Non-pigmented ciliary epithelial cell (primary cell): ENCODE measurements around the gene BLVRB.
A peak's percentile ranks its signal among the peaks of the same experiment; 100 is the strongest.
"Not testable (repeated sequence)": the region's sequence is repeated elsewhere in the genome, so short reads cannot be mapped to it uniquely, and the experiment has no call there.

Experiments used
- DNase-seq: peaks from one replicate; pipeline ENCODE4 v3.0.0-alpha.2; 2010; ENCODE audit warnings: low read depth

Gene BLVRB

DNA sequence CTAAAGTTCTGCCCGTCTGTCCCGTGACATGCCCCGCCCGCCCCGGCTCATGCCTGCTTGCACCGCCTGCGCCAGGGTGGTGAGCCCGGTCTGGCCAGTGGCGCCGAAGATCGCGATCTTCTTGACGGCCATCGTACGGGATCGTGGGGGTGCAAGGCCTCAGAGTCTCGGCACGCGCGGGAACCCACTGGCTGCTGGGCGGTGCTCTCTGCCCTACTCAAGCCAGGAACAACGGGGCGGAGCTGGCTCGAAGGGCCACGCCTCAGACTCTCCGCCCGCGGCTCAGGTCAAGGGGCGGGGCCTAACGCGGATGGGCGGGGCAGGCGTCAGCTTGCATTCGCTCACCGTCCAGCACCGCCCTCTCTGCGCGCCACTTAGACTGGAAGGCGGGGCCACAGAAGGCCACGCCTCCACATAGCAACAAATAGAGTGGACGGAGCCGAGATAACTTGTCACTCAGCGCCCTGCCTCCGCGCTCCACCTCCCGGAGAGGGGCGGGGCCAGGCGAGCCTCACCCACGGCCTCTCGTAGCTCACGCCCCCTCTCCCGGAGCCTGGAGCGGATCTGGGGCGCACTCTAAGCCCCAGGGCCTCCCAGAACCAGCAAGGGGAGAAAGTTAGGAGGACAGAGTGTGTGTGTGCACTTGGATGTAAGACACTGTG, at the start of gene BLVRB:
TSS of gene BLVRB (minus strand) at position 189 of the 662 bp plus-strand sequence. CDS start at position 132, 57 bp downstream.
- peak; percentile 96 for DNase-seq

DNA sequence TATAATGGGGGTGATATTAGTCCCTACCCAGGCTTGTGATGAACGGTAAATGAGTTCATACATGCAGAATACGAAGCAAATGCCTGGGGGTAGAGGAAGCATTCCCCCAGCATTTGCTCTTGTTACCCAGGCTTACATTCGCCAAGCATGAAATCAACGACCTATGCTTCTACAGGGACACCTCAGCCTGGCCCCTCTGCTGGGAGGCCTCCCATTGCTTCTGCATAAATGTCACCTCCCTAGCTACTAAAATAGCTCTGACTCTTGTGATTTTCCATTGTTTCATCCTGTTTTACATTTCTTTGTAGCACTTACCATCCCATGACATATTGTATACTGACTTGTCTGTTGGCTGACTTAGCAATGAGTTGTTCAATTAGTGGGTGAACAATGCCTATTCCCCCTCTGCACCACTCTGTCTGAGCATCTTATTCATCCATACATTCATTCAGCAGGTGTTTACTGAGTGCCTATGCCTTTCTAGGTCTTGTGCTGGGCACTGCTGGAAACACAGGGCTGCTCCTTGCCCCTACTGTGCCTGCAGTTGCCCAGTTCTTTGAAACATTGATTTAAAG, 48.3 kb upstream of the BLVRB start:
- no peak for DNase-seq

DNA sequence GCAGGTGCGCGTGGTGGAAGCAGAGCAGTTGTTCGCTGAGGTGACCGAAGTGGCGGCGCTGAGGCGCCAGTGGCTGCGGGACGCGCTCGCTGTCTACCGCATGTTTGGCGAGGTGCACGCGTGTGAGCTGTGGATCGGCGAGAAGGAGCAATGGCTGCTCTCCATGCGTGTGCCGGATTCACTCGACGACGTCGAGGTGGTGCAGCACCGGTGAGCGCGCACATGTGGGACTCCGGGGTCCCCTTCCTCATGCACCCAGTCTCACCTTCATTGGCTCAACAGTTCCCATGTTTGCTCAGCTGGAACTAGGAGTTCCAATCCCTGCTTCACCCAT, 47.8 kb upstream of the BLVRB start:
- DNase-seq, result no peak

DNA sequence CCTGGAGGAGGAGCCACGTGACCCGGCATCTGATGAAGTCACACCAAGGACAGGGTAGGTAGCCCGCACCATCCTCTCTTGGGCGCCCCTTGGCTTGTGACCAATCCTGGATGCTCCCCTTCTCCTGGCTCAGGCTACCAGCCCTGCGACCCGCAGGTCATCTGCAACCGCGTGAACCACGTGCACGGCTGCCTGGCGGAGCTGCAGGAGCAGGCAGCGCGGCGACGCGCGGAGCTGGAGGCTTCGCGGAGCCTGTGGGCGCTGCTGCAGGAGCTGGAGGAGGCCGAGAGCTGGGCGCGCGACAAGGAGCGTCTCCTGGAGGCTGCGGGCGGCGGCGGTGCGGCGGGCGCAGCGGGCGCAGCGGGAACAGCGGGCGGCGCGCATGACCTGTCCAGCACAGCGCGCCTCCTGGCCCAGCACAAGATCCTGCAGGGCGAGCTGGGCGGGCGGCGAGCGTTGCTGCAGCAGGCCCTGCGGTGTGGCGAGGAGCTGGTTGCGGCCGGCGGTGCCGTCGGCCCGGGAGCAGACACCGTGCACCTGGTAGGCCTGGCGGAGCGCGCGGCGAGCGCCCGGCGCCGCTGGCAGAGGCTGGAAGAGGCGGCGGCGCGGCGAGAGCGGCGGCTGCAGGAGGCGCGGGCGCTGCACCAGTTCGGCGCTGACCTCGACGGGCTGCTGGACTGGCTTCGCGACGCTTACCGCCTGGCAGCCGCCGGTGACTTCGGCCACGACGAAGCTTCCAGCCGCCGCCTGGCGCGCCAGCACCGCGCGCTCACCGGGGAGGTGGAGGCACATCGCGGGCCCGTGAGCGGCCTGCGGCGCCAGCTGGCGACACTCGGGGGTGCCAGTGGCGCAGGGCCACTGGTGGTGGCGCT, 47.2 kb upstream of the BLVRB start:
- no peak for DNase-seq

DNA sequence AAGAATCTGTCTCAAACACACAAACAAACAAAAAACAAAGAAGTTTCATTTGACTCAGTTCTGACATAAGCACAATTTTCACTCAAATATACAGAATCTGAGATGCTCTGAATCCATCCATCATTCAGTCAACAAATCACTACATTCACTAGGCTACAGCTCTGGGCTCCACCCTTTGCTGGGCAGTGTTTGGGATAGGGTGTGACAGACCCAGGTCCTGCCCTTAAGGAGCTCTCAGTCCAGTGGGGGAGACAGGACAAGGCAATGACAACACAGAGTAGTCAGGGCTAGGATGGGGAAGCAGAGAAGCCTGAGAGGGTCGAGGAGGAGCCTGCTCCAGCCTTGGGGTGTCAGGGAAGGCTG, 46.5 kb upstream of the BLVRB start:
- no peak for DNase-seq

DNA sequence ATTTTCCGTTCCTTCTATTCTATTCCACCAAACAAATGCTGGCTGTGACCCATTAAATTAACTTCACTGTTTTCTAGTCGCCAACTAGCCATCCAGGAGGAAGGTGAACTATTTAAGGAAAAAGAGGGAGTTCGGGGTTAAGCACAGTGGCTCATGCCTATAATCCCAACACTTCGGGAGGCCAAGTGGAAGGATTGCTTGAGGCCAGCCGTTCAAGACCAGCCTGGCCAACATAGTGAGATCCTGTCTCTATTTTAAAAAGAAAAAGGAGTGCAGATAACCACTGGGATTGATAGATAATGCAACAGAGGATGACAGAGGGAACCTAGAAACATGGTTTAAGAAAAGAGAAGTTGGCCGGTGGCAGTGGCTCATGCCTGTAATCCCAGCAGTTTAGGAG, 45.9 kb upstream of the BLVRB start:
- DNase-seq, result no peak

DNA sequence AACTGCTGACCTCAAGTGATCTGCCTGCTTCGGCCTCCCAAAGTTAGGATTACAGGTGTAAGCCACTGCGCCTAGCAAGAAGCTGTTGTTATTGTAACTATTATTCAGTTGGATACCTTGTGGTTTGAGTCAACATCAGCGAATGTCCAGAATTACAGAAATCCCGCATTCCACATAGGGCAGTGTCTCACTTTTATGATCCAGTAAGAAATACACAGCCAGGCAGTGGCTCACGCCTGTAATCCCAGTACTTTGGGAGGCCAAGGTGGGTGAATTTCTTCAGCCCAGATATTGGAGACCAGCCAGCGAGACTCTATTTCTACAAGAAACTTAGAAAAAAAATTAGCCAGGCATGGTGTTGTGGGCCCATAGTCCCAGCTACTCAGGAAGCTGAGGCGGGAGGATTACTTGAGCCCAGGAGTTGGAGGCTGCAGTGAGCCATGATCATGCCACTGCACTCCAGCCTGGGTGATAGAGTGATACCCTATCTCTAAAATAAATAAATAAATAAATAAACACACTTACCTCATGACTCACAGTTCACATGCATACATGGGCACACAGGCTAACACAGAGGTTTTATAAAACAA, 45.1 kb upstream of the BLVRB start:
- DNase-seq, result no peak

DNA sequence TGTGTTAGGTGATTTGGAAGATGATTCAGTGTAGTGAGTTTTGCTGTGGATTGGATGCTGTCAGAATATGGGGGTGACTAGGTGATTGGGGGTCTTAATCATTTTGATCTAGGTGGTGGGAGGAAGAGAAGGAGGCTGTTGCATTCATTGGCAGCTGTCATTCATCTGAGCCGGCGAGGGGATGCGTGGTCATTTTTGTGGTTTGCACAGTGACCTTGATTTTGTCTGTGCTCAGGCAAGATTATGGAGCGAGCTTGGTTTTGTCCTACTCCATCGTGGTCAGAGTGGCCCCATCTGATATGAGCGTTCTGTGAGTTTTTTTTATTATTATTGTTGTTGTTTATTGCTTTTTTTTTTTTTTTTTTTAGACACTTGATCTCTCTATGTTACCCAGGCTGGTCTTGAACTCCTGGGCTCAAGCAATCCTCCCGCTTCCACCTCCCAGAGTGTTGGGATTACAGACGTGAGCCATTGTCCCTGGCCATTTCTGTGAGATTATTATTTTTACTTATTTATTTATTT, 43.3 kb upstream of the BLVRB start:
- no peak for DNase-seq

DNA sequence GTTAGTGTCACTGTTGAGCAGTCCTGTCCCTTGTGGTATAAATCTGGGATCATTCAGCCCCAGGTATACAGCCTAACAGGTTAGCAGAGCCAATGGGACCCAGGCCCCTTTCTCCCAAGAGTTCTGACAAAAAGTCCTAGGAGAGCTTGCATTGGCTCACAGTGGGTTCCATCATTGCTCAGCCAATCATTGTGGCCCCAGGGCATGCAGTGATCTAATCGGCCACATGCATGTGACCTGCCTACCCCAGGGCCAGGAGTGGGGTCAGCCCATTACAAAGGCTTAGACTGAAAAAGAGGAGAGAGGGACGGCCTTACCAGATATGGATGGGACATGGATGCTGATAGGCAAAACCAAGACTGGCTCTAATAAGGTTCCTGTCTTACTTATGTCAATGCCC, 42.3 kb upstream of the BLVRB start:
- no peak for DNase-seq

DNA sequence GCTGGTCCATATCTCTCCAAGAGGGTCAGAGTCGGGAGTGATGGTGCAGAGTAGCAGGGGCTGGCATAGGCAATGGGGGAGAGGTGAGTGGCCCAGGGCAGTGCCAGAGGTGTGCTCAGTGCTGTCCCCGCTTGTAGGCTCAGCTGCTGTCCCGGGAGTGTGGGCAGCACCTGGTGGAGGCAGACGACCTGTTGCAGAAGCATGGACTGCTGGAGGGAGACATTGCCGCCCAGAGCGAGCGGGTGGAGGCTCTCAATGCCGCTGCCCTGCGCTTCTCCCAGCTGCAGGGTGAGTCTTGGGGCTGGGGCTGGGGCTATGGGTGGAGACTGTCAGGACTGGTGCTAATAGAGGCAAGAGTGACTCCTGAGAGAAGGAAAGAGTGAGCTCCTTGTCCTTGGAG, 40.6 kb upstream of the BLVRB start:
- DNase-seq, result no peak

DNA sequence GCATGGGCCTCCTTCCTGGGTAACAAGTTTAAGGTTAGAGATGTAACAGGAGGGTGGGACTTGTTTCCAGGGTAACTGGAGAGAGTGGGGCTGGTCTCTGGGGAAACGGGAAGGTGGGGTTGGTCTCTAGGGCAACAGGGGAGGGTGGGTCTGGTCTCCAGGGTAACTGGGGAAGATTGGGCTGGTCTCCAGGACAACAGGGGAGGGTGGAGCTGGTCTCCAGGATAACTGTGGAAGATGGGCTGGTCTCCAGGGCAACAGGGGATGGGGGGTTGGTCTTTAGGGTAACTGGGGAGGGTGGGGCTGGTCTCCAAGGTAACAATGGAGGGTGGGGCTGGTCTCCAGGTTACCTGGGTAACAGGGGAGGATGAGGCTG, 37.8 kb upstream of the BLVRB start:
- no peak for DNase-seq

DNA sequence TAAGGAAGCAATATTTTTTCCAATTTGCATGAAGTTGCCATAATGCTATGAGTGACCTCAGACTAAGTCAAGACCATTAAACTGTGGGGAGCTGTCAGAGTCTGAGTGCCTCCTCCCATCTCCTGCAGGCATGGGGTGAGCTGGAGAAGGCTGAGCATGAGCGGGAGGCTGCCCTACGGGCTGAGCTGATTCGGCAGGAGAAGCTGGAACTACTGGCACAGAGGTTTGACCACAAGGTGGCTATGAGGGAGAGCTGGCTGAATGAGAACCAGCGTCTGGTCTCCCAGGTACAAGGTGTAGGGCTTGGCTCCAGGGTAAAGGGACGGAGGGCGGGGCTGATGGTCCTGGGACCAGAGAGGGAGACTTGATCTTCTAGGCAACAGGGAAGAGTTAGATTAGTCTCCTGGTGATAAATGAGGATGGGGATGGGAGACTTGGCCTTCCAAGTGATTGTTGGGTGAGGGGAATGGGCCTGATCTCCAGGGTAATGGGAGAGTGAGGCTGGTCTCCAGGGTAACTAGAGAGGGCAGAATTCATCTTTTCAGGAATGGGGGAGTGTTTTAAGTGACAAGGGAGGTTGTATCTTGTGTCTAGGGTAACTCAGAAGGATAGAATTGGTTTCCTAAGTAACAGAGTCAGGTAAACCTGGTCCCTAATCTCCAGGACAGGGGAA, 37.2 kb upstream of the BLVRB start:
- DNase-seq, result no peak

DNA sequence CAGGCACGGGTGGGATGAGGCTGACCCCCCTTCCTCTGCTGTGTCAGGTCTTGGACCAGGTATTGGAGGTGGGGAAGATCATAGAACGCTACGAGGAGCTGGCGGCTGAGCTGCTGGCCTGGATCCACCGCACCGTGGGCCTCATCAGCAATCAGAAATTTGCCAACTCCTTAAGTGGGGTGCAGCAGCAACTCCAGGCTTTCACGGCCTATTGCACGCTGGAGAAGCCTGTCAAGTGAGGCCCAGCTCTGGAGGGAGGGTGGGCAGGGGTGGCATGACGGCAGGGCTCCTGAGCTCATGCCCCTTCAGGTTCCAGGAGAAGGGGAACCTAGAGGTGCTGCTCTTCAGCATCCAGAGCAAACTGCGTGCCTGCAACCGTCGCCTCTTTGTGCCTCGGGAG, 36.5 kb upstream of the BLVRB start:
- no peak for DNase-seq

DNA sequence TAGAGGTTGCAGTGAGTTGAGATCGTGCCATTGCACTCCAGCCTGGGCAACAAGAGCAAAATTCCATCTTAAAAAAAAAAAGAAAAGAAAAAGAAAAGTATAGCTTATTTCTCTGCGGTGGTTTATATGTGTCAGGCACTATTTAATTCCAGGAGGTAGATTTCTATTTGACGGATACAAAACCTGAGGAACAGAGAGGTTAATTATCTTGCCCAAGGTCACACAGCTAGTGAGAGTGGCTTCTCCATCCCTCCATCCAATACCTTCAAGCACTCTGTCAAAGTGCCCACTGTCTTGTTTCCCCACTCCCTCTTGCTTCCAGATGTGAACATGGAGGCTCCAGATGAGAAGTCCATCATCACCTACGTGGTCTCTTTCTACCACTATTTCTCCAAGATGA, 36.1 kb upstream of the BLVRB start:
- no peak for DNase-seq

DNA sequence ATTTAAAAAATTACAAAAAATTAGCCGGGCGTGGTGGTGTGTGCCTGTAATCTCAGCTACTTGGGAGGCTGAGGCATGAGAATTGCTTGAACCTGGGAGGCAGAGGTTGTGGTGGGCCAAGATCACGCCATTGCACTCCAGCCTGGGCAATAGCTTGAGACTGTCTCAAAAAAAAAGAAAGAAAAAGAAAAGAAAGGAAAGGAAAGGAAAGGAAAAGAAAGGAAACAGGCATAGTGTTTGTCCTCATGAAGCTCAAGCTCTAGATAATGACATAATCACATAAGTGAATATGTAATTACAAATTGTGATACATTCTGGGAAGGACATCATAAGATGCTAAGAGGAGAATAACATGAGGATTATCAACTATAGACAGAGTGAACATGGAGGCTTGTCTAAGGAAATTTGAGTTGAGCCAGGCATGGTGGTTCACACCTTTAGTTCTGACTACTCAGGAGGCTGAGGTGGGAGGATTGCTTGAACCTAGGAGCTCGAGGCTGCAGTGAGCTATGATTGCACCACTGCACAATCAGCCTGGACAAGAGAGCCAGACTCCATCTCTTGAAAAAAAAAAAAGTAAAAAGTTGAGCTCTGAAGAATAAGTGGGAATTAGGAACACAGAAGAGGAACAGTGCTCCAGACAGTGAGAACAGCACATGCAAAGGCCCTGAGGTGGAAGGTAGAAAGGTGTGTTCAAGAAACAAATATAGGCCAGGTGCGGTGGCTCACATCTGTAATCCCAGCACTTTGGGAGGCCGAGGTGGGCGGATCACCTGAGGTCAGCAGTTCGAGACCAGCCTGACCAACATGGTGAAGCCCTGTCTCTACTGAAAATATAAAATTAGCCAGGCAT, 35.4 kb upstream of the BLVRB start:
- DNase-seq, result not testable (repeated sequence)

DNA sequence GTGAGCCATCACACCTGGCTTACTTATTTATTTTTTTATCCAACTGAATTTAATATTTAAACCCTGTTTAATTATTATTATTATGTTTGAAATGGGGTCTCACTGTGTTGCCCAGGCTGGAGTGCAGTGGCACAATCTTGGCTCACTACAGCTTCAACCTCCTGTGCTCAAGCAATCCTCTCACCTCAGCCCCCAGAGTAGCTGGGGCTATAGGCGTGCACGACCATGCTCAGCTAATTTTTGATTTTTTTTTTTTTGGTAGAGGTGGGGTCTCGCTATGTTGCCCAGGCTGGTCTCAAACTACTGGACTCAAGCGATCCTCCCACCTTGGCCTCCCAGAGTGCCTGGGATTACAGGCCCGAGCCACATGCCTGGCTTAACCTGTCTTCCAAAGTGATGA, 33.8 kb upstream of the BLVRB start:
- no peak for DNase-seq

DNA sequence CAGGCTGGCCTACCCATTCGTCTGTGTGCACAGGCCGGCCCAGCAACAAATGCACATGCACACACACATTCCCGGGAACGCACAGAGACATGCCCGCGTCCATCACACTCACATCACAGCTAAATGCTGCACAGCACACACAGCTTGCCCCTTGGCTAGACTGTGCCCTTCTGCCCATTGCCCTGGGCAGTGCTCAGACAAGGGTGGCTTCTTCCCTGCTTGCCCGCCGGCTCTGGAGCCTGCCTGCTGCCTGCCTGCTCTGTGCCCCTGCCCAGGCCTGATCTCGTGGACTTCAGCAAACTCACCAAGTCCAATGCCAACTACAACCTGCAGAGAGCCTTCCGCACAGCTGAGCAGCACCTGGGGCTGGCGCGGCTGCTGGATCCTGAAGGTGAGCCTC, 31.7 kb upstream of the BLVRB start:
- DNase-seq, result no peak

DNA sequence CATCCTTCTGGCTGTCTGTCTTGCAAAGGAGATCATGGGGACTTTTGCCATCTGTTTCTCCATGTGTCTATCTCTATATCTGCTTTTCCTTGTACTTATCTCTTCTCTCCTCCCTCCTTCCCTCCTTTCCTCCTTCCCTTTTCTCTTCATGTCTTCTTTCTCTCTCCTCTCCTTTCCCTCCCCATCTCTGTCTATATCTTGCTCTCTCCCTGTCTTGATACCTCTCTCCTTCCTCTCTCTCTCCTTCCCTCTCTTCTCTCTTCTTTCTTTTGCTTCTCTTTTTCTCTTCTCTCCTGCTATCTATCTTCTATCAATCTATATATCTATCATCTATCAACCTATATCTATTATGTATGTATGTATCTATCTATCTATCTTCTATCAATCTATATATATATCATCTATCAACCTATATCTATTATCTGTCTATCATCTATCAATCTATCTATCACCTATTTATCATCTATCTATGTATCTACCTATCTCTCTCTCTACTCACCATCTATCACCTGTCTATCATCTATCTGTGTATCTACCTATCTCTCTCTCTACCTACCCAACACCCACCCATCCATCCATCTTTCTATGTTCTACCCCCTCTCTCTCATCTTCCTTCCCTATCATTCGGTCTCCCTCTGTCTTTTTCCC, 28.8 kb upstream of the BLVRB start:
- DNase-seq, result no peak

DNA sequence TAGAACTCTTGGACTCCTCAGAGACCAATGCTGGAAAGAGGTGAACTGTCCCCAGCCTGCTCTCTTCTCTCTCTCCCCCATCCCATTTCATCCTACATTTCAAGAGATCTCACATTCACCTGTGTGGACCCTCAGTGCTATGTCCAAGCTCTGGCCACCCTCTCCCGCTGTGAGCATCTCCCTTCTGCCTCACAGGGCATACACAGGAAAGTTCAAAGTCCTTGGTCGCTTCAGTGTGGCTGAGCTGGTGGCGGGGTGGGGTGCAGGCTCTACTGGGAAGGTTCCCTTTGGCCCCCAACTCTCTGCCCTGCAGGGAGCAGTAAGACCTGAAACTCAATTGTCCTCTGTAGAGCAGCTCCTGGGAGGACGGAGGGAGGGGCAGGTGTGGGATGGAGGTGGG, 28.2 kb upstream of the BLVRB start:
- DNase-seq, result no peak

DNA sequence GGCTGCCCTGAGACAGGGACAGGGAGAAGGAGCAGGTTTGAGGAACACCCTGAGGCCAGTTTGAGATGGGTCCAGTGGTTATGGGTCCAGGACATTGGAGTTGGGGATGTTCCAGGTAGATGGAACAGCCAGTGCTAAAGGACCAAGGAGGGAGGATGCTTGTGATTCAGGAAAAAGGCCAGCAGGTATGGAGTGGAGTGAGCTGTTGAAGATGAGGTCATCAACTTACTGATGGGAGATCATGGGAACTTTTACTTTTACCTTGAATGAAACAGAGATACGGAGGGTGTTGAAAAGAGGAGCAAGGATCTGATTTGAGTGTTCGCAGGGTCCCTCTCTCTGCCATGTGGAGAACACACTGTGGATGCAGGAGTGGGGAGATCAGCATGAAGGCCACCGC, 26.7 kb upstream of the BLVRB start:
- DNase-seq, result no peak

DNA sequence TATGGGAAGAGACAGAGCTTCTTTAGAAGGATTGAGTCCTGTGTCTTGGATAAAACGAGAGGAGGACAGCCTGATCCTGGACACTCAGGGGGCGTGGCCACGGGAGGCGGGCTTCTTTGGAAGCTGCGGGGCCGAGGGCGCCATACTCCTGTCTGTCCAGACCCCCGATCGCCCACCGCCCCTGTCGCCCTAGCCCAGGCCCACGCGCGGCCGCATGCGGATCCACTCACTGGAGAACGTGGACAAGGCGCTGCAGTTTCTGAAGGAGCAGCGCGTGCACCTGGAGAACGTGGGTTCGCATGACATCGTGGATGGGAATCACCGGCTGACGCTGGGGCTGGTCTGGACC, 24.3 kb upstream of the BLVRB start:
- DNase-seq, result no peak
